GM12801 (cell line): Measurements from ENCODE around the gene COL15A1.

ENCODE experiments used
- CTCF ChIP-seq: IDR thresholded peaks from one replicate; pipeline ENCODE4 v1.5.1; 2011; ENCODE audit warnings: control low read depth; ENCODE audit not compliant: insufficient read length; ENCODE audit errors: extremely low read depth

Gene COL15A1

GRCh38 chr9:99092643-99093491 lies 149.2 kb downstream of the COL15A1 start:
- no peak for TF ChIP-seq CTCF

- TF ChIP-seq CTCF, result no peak
These were observed 149.7 kb downstream of the COL15A1 start for GRCh38 chr9:99093492-99093791.

DNA sequence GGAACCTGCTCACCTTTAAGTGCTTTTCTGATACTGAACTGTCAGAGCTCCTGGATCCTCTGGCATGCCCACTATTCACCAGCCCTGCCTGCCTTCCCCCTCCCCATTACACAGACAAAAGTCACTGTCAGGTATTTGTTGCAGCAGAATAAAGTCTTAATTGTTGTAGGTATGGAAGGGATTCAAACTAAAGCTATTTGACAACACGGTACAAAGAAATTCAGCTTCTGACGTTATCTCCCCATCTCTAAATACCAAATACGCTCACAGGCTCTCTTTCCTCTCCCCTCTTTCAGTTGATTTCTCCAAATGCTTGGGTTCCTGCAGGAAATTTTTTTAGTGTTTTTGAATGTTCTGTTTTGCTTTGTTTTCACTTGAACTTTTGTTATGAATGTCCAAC lies 151.9 kb downstream of the COL15A1 start:
- no peak for TF ChIP-seq CTCF

DNA sequence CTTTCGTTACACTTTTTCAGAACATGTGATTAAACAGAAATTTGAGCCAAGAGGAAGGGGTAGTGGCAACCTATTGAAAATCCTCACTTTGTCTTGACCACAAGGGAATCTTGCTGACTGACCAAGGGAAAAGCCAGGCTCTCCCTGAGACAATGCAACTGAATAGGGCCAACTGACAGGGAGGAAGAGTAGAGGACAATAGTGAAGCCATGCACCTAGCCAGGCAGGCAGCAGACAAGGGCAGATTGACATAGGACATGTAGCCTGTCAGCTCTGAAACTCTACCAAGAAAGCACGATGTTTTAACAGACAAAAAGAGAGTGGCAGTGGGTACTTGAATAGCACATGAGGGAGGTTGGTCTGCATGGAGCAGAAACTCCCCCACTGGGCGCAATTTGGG lies 152.7 kb downstream of the COL15A1 start:
- TF ChIP-seq CTCF, result no peak

DNA sequence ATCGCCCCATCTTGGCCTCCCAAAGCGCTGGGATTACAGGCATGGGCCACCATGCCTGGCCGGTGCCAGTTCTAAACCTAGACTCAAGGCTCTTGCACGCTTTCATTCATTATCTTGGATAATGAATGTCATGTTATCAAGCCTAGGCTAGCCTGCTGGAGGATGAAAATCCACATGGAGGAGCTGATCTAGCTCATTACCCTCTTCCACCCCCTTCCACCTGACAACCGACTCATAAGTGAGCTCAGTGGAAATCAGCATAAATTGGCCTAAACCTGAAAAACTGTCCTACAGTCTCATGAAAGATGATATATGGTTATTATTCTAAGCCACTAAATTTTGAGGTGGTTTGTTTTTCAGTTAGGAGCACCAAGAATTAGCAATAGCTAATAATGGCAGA lies 157.6 kb downstream of the COL15A1 start:
- no peak for TF ChIP-seq CTCF

GRCh38 chr9:99101812-99102211 lies 158.1 kb downstream of the COL15A1 start:
- TF ChIP-seq CTCF, result no peak

DNA sequence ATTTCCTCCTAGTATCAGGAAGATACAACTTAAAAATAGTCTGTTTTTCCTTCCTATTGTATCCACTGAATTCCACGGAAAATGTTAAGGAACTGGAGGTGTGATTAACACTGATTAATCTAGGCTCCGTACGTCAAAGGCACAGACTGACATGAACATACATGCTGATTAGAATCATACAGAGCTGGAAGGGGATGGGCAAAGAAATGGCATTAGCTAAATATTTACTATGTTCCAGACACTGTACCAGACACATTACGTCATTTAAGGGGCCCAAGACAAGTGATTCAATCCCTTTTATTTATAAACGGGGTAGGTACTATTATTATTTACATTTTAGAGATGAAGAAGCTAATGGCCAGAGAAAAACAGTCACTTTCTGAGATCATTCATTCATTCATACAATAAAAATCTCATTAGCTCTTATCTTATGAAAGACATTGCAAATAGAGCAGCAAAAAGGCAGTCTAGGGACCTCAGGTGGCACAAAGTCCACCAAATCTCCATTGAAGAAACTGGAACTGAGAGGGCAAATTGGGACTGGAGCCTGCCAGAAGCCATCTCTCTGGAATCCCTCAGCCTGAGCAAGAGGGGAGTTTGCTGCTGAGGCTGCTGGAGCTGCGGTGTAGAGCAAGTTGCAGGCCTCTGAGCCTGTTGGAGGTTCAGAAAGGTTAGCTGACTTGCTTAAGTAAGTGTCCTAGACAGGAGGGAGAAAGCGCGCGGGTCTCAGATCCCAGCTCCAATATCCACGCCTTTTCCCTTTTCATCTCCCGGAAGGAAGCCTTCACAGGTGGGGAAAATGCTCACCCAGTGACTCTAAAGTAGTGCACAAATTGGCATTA lies 159.6 kb downstream of the COL15A1 start:
- TF ChIP-seq CTCF, result no peak
